HG03342 (cell line): ENCODE results near the gene FAM98C.

Source experiments
- ATAC-seq: cut with Tn5 transposase; IDR thresholded peaks from one replicate; pipeline ENCODE4 v1.9.1; 2021; ENCODE audit warnings: mild to moderate bottlenecking, moderate library complexity; ENCODE audit not compliant: unreplicated experiment

The FAM98C gene

GRCh38 chr19:38452430-38453366 lies 49.8 kb downstream of the FAM98C start:
- no peak for ATAC-seq

DNA sequence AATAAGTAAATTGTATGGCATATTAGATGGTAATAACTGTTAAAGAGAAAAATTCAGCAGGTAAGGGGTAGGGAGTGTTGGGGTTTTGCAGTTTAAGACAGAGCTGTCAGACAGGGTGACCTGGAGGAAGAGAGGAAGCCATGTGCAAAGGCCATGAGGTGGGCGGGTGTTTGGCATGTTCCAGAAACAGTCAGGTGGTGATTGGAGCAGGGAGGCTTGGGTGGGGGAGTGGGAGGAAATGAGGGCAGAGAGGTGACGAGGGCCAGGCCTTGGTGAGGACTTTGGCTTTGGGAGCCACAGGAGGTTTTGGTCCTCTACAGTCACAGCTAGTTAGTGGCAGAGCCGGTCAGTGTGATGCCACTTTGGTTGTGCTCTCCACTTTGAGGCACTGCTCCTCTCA lies 50.7 kb downstream of the FAM98C start:
- ATAC-seq, result no peak

DNA sequence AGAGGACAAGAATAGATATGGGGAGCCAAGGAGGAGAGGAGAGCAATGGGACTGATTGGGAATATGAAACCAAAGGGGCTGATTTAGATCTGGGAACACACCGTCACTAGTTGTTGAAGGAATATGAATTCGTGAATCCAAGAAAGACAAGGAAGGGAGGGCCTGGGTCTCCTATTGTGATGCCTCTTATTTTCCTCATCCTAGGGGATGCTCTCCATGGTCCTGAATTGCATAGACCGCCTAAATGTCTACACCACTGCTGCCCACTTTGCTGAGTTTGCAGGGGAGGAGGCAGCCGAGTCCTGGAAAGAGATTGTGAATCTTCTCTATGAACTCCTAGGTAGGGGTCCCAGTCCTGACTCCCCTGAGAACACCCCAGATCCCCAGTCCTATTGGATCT lies 52.1 kb downstream of the FAM98C start:
- ATAC-seq, result no peak

DNA sequence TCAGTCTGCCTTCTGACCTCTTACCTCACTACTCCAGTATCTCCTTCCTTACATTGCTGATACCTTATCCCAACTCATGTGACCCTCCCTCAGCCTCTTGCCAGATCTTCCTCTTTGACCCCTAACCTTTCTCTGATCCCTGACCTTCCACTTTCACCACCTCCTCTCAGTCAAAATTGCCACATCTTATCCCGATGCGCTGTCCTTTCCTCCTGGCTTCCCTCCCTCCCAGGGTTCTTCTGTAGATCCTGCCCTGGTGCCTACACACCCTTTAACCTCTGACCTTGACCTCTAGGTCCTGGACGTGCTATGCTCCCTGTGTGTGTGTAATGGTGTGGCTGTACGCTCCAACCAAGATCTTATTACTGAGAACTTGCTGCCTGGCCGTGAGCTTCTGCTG lies 54.3 kb downstream of the FAM98C start:
- no peak for ATAC-seq

DNA sequence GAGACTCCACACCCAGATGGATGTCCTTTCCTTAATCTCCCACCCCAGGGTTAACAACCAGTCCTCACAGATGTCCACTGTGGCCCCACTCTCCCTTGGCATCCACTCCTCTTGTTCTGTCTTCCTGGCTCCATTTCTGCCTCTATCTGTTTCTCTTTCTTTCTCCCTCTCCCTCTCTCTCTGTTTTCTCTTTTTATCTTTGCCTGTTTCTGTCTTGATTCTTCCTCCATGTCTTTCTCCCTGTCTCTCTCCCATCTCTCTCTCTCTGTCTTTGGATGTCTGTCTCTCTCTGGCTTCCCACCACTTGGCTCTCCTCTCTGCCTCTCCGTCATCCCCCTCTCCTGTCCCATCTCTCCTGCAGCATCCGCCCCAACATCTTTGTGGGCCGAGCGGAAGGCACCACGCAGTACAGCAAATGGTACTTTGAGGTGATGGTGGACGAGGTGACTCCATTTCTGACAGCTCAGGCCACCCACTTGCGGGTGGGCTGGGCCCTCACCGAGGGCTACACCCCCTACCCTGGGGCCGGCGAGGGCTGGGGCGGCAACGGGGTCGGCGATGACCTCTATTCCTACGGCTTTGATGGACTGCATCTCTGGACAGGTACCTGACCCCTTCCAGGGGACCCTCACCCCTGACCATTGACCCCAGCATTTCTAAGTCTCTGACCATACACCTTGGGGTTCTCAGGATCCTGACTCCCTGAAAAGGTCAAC lies 55.0 kb downstream of the FAM98C start:
- ATAC-seq, result no peak
